SK-N-SH treated with all-trans-retinoic acid at 6 μM for 48 hours (cell line): Measurements from ENCODE around the gene ANKRD13D.

Experiments
- ARNTL ChIP-seq: fragments of 450-650 bp; formaldehyde crosslinking; IDR thresholded peaks from 2 replicates; pipeline ENCODE4 v1.5.0; 2020; ENCODE audit warnings: low read depth, mild to moderate bottlenecking, moderate library complexity, borderline replicate concordance
- BACH2 ChIP-seq: fragments of 250-450 bp; sonication (Bioruptor Pico); IDR thresholded peaks from 2 replicates; pipeline ENCODE4 v1.9.0; 2021; ENCODE audit warnings: mild to moderate bottlenecking, borderline replicate concordance
- OSR1 ChIP-seq: fragments of 250-450 bp; sonication (Bioruptor Pico); IDR thresholded peaks from 2 replicates; pipeline ENCODE4 v1.8.0; 2022; ENCODE audit warnings: moderate library complexity, mild to moderate bottlenecking, inconsistent platforms
- RARB ChIP-seq: fragments of 250-450 bp; sonication (Bioruptor Pico); IDR thresholded peaks from 2 replicates; pipeline ENCODE4 v1.8.0; 2021; ENCODE audit warnings: mild to moderate bottlenecking, moderate library complexity

DNA sequence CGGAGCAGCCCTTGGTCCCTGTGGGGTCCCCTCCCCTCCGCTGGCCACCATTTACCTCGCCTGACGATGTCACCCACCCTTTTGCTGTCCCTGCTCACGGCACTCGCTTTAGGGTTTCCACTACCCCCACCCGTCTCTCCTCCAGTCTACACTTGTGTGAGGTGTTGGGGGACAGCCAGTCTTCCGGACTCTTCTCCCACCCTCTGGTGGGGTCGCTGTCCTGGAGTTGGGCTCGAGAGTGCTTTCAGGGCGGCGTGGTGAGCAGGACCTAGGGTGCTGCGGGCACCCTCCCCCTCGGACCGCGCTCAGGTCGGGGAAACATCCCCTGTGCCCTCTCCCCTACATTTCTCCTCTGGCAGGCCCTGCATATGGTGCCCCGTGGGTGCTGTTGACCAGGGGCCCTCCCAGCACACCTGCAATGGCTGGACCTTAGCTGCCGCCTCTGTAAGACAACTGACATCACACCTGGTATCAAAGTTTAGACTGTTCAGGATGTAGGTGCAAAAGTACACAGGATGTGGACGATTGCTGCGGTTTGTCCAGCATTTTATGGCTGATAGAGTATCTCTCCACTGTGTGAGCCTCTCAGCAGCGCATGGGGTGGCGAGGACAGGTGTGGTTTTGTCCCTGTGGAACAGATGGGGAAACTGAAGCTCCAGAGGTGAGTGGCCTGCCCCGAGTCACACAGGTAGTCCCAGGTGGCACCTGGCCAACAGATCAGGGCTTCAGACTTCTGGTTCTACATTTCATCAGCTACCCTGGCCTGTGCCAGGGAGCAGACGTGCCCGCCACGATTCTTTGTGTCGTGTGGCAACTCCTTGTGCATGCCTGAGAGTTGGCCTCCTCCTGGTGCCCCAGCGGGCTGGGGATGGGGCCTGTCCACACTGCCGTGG, 21.7 kb upstream of the ANKRD13D start:
- TF ChIP-seq ARNTL (CRISPR knock-in tag) (no peak), BACH2 (CRISPR knock-in tag) (no peak), RARB (CRISPR knock-in tag) (no peak), OSR1 (CRISPR knock-in tag) (no peak)
